ENCODE results near the gene BTBD6.
A peak's percentile ranks its signal among the peaks of the same experiment; 100 is the strongest.
"Not testable (repeated sequence)": the region's sequence is repeated elsewhere in the genome, so short reads cannot be mapped to it uniquely, and the experiment has no call there.

The BTBD6 gene

GRCh38 chr14:105283028-105283427, 34.7 kb downstream of the BTBD6 start:
- DNase-seq (ENCODE audit: low read depth) = no peak
- H3K4me3 ChIP-seq (ENCODE audit: low read length) = no peak overlapping the region
- TF ChIP-seq CTCF (conservative IDR thresholded peaks at IDR 0.05; ENCODE audit: low read depth, low read length) = no peak

- no peak for DNase-seq (ENCODE audit: low read depth)
- no peak for TF ChIP-seq CTCF (conservative IDR thresholded peaks at IDR 0.05; ENCODE audit: low read depth, low read length)
Measured at GRCh38 chr14:105283899-105284298, 35.6 kb downstream of the BTBD6 start.

GRCh38 chr14:105285174-105285573, 36.8 kb downstream of the BTBD6 start:
- DNase-seq (ENCODE audit: low read depth) = no peak
- no peak for TF ChIP-seq CTCF (conservative IDR thresholded peaks at IDR 0.05; ENCODE audit: low read depth, low read length)
- no peak overlapping the region for H3K4me3 ChIP-seq (ENCODE audit: low read length)

More at GRCh38 chr14:105283899-105284298, 35.6 kb downstream of the BTBD6 start:
- H3K4me3 ChIP-seq (ENCODE audit: low read length) = no peak overlapping the region

- no peak for TF ChIP-seq CTCF (conservative IDR thresholded peaks at IDR 0.05; ENCODE audit: low read depth, low read length)
- DNase-seq (ENCODE audit: low read depth) = no peak
- no peak overlapping the region for H3K4me3 ChIP-seq (ENCODE audit: low read length)
Measured at GRCh38 chr14:105286759-105287144, 38.4 kb downstream of the BTBD6 start.

GRCh38 chr14:105287249-105288102, 39.1 kb downstream of the BTBD6 start:
- no peak overlapping the region for H3K4me3 ChIP-seq (ENCODE audit: low read length)
- no peak for TF ChIP-seq CTCF (conservative IDR thresholded peaks at IDR 0.05; ENCODE audit: low read depth, low read length)
- DNase-seq (ENCODE audit: low read depth) = no peak

GRCh38 chr14:105288936-105289335, 40.6 kb downstream of the BTBD6 start:
- not testable (repeated sequence) for DNase-seq (ENCODE audit: low read depth); H3K4me3 ChIP-seq (ENCODE audit: low read length)

GRCh38 chr14:105290621-105291346, 42.5 kb downstream of the BTBD6 start:
- peak; percentile 23 for TF ChIP-seq CTCF (conservative IDR thresholded peaks at IDR 0.05; ENCODE audit: low read depth, low read length)
- H3K4me3 ChIP-seq (ENCODE audit: low read length) = no peak overlapping the region
- DNase-seq (ENCODE audit: low read depth) = no peak

Measured in retinal pigment epithelial cell (primary cell).